ENCODE data around the gene NR5A2. TPM values are rescaled to one million over a fixed set of nuclear protein-coding genes. Genes with fewer than 3 reads are reported as not detected.
A peak's percentile ranks its signal among the peaks of the same experiment; 100 is the strongest.

Gene NR5A2
- total and polyA plus RNA-seq, 2 donors (not counting 1 experiment from before 2014, with no cell fraction given) = 0.01 TPM; not detected in 1

GRCh38 chr1:200207711-200208126 lies 180.2 kb downstream of the NR5A2 start:
- Histone ChIP-seq H3K27me3 (ENCODE audit: control insufficient read depth, insufficient read depth, low read length) (no peaks in the 10 kb centered on the region), H3K79me2 (ENCODE audit: control insufficient read depth, insufficient read depth, low read length) (no peaks in the 10 kb centered on the region), H4K20me1 (ENCODE audit: control insufficient read depth, extremely low read depth, insufficient read depth, low read length) (no peaks in the 10 kb centered on the region), H3K36me3 (ENCODE audit: control insufficient read depth, insufficient read depth, low read length) (no peaks in the 10 kb centered on the region), H3K9me3 (ENCODE audit: control insufficient read depth, insufficient read depth, low read depth, low read length) (no peaks in the 10 kb centered on the region), H2AFZ (ENCODE audit: low read length) (no peak overlapping the region), H3K9ac (ENCODE audit: insufficient read depth, low read length) (no peak overlapping the region), H3K4me2 (ENCODE audit: extremely low read depth, insufficient read depth, low read length) (no peak overlapping the region), H3K4me1 (ENCODE audit: control insufficient read depth, extremely low read depth, insufficient read depth, low read length) (peaks cover 2% of the 10 kb centered on the region), H3K4me3 (replicated peaks in 1 of 4; ENCODE audit: control extremely low read depth in 1 of 4, insufficient read depth in 1 of 4, low read depth in 3 of 4, low read length in 4 of 4) (no peak overlapping the region), H3K27ac (ENCODE audit: insufficient read depth, low read length) (no peak overlapping the region)
- TF ChIP-seq EZH2 (IDR thresholded peaks at IDR 0.05; ENCODE audit: low read length, missing control alignments) = no peak
- TF ChIP-seq, protein P1, sequence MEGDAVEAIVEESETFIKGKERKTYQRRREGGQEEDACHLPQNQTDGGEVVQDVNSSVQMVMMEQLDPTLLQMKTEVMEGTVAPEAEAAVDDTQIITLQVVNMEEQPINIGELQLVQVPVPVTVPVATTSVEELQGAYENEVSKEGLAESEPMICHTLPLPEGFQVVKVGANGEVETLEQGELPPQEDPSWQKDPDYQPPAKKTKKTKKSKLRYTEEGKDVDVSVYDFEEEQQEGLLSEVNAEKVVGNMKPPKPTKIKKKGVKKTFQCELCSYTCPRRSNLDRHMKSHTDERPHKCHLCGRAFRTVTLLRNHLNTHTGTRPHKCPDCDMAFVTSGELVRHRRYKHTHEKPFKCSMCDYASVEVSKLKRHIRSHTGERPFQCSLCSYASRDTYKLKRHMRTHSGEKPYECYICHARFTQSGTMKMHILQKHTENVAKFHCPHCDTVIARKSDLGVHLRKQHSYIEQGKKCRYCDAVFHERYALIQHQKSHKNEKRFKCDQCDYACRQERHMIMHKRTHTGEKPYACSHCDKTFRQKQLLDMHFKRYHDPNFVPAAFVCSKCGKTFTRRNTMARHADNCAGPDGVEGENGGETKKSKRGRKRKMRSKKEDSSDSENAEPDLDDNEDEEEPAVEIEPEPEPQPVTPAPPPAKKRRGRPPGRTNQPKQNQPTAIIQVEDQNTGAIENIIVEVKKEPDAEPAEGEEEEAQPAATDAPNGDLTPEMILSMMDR (conservative IDR thresholded peaks at IDR 0.05 in 1 of 2, IDR thresholded peaks at IDR 0.05 in 1 of 2; ENCODE audit: low read depth in 1 of 2, low read length in 2 of 2) = no peak
- DNase-seq (ENCODE audit: low read depth in 2 of 2) = peak; percentile 49 to 57

DNA sequence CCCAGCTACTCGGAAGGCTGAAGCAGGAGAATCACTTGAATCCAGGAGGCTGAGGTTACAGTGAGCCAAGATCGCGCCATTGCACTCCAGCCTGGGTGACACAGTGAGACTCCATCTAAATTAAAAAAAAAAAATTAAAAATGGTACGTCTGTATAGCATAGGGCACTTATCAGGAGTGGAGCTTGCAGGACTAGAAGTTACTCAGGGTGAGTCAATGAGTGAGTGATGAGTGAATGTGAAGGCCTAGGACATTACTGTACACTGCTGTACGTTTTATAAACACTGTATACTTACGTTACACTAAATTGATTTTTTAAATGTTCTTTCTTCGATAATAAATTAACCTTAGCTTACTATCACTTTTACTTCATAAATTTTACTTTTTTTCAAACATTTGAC lies 183.6 kb downstream of the NR5A2 start:
- no peak overlapping the region for H2AFZ ChIP-seq (ENCODE audit: low read length)
- H3K79me2 ChIP-seq (ENCODE audit: control insufficient read depth, insufficient read depth, low read length) = no peaks in the 10 kb centered on the region
- H3K9ac ChIP-seq (ENCODE audit: insufficient read depth, low read length) = no peak overlapping the region
- no peaks in the 10 kb centered on the region for H3K36me3 ChIP-seq (ENCODE audit: control insufficient read depth, insufficient read depth, low read length)
- DNase-seq (ENCODE audit: low read depth in 2 of 2) = peak; percentile 70 to 75
- no peaks in the 10 kb centered on the region for H3K9me3 ChIP-seq (ENCODE audit: control insufficient read depth, insufficient read depth, low read depth, low read length)
- H3K4me2 ChIP-seq (ENCODE audit: extremely low read depth, insufficient read depth, low read length) = no peak overlapping the region
- H3K27me3 ChIP-seq (ENCODE audit: control insufficient read depth, insufficient read depth, low read length) = no peaks in the 10 kb centered on the region
- H3K4me1 ChIP-seq (ENCODE audit: control insufficient read depth, extremely low read depth, insufficient read depth, low read length) = peaks cover 2% of the 10 kb centered on the region
- TF ChIP-seq EZH2 (IDR thresholded peaks at IDR 0.05; ENCODE audit: low read length, missing control alignments) = no peak
- TF ChIP-seq, protein P1 (conservative IDR thresholded peaks at IDR 0.05 in 1 of 2, IDR thresholded peaks at IDR 0.05 in 1 of 2; ENCODE audit: low read depth in 1 of 2, low read length in 2 of 2) = no peak
- H3K27ac ChIP-seq (ENCODE audit: insufficient read depth, low read length) = no peak overlapping the region
- no peaks in the 10 kb centered on the region for H4K20me1 ChIP-seq (ENCODE audit: control insufficient read depth, extremely low read depth, insufficient read depth, low read length)
- no peak overlapping the region for H3K4me3 ChIP-seq (replicated peaks in 1 of 4; ENCODE audit: control extremely low read depth in 1 of 4, insufficient read depth in 1 of 4, low read depth in 3 of 4, low read length in 4 of 4)

DNA sequence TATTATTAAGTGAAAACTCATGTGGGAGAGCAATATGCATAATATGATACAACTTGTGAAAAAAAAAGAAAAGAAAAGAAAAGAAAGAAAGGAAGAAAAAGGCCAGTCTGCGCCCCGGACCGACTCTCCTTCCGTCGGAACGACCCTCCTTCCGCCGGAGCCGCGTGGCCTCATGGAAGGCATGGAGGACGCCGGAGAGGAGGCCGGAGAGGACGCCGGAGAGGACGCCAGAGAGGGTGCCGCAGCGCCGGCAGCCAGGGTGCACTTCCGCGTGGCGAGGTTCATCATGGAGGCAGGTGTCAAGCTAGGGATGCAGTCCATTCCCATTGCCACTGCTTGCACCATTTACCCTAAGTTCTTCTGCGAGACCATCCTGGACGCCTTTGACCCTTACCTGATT lies 185.9 kb downstream of the NR5A2 start:
- H3K79me2 ChIP-seq (ENCODE audit: control insufficient read depth, insufficient read depth, low read length) = no peaks in the 10 kb centered on the region
- no peaks in the 10 kb centered on the region for H3K9me3 ChIP-seq (ENCODE audit: control insufficient read depth, insufficient read depth, low read depth, low read length)

More for the DNA sequence above, 185.9 kb downstream of the NR5A2 start:
- Histone ChIP-seq H3K4me2 (ENCODE audit: extremely low read depth, insufficient read depth, low read length) (no peak overlapping the region), H4K20me1 (ENCODE audit: control insufficient read depth, extremely low read depth, insufficient read depth, low read length) (no peaks in the 10 kb centered on the region), H3K36me3 (ENCODE audit: control insufficient read depth, insufficient read depth, low read length) (no peaks in the 10 kb centered on the region), H3K4me3 (replicated peaks in 1 of 4; ENCODE audit: control extremely low read depth in 1 of 4, insufficient read depth in 1 of 4, low read depth in 3 of 4, low read length in 4 of 4) (no peak overlapping the region), H2AFZ (ENCODE audit: low read length) (no peak overlapping the region), H3K27me3 (ENCODE audit: control insufficient read depth, insufficient read depth, low read length) (no peaks in the 10 kb centered on the region), H3K4me1 (ENCODE audit: control insufficient read depth, extremely low read depth, insufficient read depth, low read length) (no peaks in the 10 kb centered on the region), H3K27ac (ENCODE audit: insufficient read depth, low read length) (no peak overlapping the region), H3K9ac (ENCODE audit: insufficient read depth, low read length) (no peak overlapping the region)
- TF ChIP-seq EZH2 (IDR thresholded peaks at IDR 0.05; ENCODE audit: low read length, missing control alignments) = no peak
- TF ChIP-seq, protein P1 (conservative IDR thresholded peaks at IDR 0.05 in 1 of 2, IDR thresholded peaks at IDR 0.05 in 1 of 2; ENCODE audit: low read depth in 1 of 2, low read length in 2 of 2) = no peak
- no peak for DNase-seq (ENCODE audit: low read depth in 2 of 2)

Measured in fibroblast of lung (primary cell).